Activated T-cell treated with anti-CD3 and anti-CD28 coated beads, Interleukin-2, amount 50 U/mL, for 4 hours (primary cell): ENCODE data around the gene HNRNPH1. TPM values are rescaled to one million over a fixed set of nuclear protein-coding genes. Genes with fewer than 3 reads are reported as not detected.

ENCODE experiments used
- ATAC-seq, 2 donors: fragments of 200-7000 bp; cut with Tn5 transposase; one replicate each; pipeline ENCODE4 v1.10.0; 2021
- DNase-seq: peaks from one replicate; pipeline ENCODE4 v3.0.0-alpha.2; 2020
- H3K27me3 Mint-ChIP-seq: one replicate; pipeline ENCODE4 v1.8.0; 2021; ENCODE audit warnings: low read depth, mixed read lengths
- H3K36me3 Mint-ChIP-seq: one replicate; pipeline ENCODE4 v1.8.0; 2022; ENCODE audit warnings: mixed read lengths; ENCODE audit not compliant: insufficient read depth
- H3K4me1 Mint-ChIP-seq: one replicate; pipeline ENCODE4 v1.8.0; 2021; ENCODE audit warnings: low read depth, mixed read lengths
- H3K4me3 Mint-ChIP-seq: one replicate; pipeline ENCODE4 v1.8.0; 2021; ENCODE audit warnings: mild to moderate bottlenecking, moderate library complexity, mixed read lengths
- H3K9me3 Mint-ChIP-seq: one replicate; pipeline ENCODE4 v1.8.0; 2021; ENCODE audit warnings: mixed read lengths
- total RNA-seq, 3 donors: library from RNA; stranded (reverse); gene quantifications; one replicate each; pipeline ENCODE4 v1.2.1, GENCODE V29; 2021

Gene HNRNPH1
- total RNA-seq, 3 donors from 2014 or later = 1,008 to 1,029 (median 1,012) TPM

- no peak overlapping the region for H3K4me3 Mint-ChIP-seq
- ATAC-seq = no peak
- peaks cover 66% of the 10 kb centered on the region for H3K4me1 Mint-ChIP-seq
- H3K36me3 Mint-ChIP-seq = peaks cover 76% of the 10 kb centered on the region
- H3K27me3 Mint-ChIP-seq = no peaks in the 10 kb centered on the region
- no peak for DNase-seq
- no peaks in the 10 kb centered on the region for H3K9me3 Mint-ChIP-seq
These were observed 8.7 kb downstream of the HNRNPH1 start for GRCh38 chr5:179614745-179615144.

GRCh38 chr5:179613460-179614071 lies 9.9 kb downstream of the HNRNPH1 start:
- ATAC-seq (no peak), DNase-seq (no peak)
- Mint-ChIP-seq H3K27me3 (no peaks in the 10 kb centered on the region), H3K4me3 (peak overlapping the region; percentile 19), H3K36me3 (peaks cover 75% of the 10 kb centered on the region), H3K9me3 (no peaks in the 10 kb centered on the region), H3K4me1 (peaks cover 71% of the 10 kb centered on the region)

- peaks cover 71% of the 10 kb centered on the region for H3K4me1 Mint-ChIP-seq
- H3K36me3 Mint-ChIP-seq = peaks cover 71% of the 10 kb centered on the region
- ATAC-seq (peak; percentile 4 to 9), DNase-seq (no peak)
- H3K9me3 Mint-ChIP-seq = no peaks in the 10 kb centered on the region
- H3K27me3 Mint-ChIP-seq = no peaks in the 10 kb centered on the region
- peak overlapping the region; percentile 19 for H3K4me3 Mint-ChIP-seq
These were observed 10.7 kb downstream of the HNRNPH1 start for GRCh38 chr5:179612577-179613459.

DNA sequence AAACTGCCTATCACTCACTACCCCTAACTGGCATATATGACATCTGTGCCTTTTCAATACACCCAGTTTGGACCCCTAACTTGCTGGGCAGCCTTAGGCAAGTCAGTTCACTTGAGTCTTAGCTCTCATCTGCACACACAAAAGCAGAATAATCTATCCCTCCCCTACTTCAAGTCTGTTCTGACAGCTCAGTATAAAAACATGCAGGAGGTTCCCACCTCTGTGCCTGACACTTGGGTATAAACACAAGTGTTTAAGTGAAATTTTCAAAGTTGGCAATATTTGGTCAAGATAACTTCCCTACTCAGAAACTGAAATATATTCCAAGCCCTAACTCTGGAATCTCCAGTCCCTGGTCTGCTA lies 12.6 kb downstream of the HNRNPH1 start:
- ATAC-seq (no peak), DNase-seq (no peak)
- H3K4me1 Mint-ChIP-seq = peaks cover 55% of the 10 kb centered on the region
- H3K36me3 Mint-ChIP-seq = peaks cover 53% of the 10 kb centered on the region
- H3K9me3 Mint-ChIP-seq = no peaks in the 10 kb centered on the region
- H3K27me3 Mint-ChIP-seq = no peaks in the 10 kb centered on the region
- peak overlapping the region; percentile 8 for H3K4me3 Mint-ChIP-seq

DNA sequence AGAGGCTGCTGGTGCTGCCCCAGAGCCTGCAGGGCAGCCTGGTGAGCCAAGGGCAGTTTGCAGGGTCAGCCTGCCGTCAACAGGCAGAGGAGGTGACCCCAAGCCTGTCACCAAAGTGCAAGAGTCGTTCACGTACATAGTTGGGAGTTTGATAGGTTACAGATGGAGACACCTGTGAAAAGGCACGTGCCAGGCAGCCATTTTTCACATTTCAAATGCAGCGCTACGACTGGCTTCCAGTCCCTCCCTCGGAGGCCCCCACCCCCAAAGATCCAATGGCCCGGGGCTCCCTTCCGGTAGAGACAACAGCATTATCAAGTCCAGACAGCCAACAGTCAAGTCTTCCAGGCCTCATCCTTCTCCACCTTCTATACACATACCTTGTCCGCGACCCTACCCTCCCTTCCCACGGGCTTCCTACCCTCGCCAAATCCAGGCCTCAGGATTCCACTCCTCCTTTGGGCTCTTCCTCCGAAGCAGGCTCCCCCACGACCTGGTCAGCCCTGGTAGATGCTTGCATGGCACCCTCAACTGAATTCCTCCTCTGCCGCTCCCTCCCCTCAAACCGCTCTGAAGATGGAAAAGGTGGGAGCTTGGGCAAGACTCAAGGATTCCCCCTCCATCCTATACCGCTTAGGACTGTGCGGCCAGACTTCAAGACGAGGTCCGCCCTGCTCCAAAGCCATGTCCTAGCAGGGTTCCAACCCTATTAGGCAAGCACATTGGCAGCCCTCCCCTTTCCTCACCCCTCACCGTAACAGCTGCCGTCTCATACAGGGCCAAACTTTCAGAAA lies 13.2 kb downstream of the HNRNPH1 start:
- Mint-ChIP-seq H3K4me3 (peak overlapping the region; percentile 8), H3K36me3 (peaks cover 54% of the 10 kb centered on the region), H3K4me1 (peaks cover 51% of the 10 kb centered on the region), H3K9me3 (no peaks in the 10 kb centered on the region), H3K27me3 (no peaks in the 10 kb centered on the region)
- no peak for ATAC-seq
- no peak for DNase-seq

DNA sequence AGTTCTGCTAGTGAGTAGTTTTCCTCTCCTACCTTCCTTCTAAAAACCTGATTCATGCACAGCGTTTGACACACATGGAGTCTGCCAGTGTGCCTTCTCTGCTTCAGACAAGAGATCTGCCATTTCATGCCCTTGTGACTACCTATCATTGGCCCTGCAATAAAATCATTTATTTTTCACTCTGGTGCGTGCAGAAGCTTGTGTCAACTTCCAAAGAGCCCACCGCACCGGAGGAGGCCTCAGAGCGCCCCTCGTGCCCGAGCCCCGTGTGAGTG lies 13.7 kb downstream of the HNRNPH1 start:
- no peak for ATAC-seq
- no peak overlapping the region for H3K4me3 Mint-ChIP-seq
- no peak for DNase-seq
- no peaks in the 10 kb centered on the region for H3K9me3 Mint-ChIP-seq
- peaks cover 52% of the 10 kb centered on the region for H3K36me3 Mint-ChIP-seq
- no peaks in the 10 kb centered on the region for H3K27me3 Mint-ChIP-seq
- H3K4me1 Mint-ChIP-seq = peaks cover 51% of the 10 kb centered on the region

- no peak overlapping the region for H3K4me3 Mint-ChIP-seq
- ATAC-seq (no peak), DNase-seq (no peak)
- H3K27me3 Mint-ChIP-seq = no peaks in the 10 kb centered on the region
- peaks cover 42% of the 10 kb centered on the region for H3K4me1 Mint-ChIP-seq
- no peaks in the 10 kb centered on the region for H3K9me3 Mint-ChIP-seq
- peaks cover 38% of the 10 kb centered on the region for H3K36me3 Mint-ChIP-seq
These were observed 15.3 kb downstream of the HNRNPH1 start for GRCh38 chr5:179608131-179608581.

DNA sequence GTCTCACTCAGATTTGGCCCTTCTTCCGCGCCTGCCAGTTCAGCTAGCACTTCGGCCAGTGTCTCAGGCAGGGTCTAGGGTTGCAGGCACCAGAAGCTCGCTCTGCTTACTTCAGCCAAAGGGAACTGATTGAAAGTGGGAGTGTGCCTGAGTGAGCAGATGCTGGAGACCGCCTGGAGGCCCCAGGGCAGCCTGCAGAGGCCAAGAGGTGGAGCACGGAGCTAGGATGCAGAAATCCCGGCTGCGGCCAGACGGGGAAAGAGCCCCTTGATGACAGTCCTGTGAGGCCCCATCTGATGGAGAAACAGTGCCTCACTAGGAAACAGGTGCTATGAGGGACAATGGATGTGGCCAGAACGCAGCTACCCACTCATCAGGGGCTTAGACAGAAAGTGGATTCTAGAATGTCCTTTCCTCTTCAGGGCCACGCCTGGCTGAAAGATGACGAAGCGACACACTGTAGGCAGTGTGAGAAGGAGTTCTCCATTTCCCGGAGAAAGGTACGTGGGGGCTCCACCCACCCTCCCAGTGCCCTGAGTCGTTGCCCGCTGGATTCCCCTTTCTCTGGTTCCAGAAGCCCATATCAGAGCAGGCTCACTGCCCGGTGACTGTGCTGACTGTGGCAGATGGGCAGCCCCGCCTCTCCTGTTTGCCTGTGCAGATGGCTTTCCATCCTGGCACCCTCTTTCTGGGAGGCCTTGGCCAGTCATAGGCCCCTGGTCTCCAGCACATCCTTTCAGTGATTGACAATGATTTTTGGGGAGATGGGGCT lies 16.1 kb downstream of the HNRNPH1 start:
- no peaks in the 10 kb centered on the region for H3K9me3 Mint-ChIP-seq
- H3K4me3 Mint-ChIP-seq = no peak overlapping the region

GRCh38 chr5:179606910-179607159 lies 16.6 kb downstream of the HNRNPH1 start:
- H3K4me1 Mint-ChIP-seq = peaks cover 33% of the 10 kb centered on the region
- ATAC-seq = no peak
- DNase-seq = no peak
- peaks cover 35% of the 10 kb centered on the region for H3K36me3 Mint-ChIP-seq
- no peak overlapping the region for H3K4me3 Mint-ChIP-seq
- no peaks in the 10 kb centered on the region for H3K27me3 Mint-ChIP-seq
- no peaks in the 10 kb centered on the region for H3K9me3 Mint-ChIP-seq

More for the DNA sequence above, 16.1 kb downstream of the HNRNPH1 start:
- ATAC-seq = no peak
- no peak for DNase-seq
- no peaks in the 10 kb centered on the region for H3K27me3 Mint-ChIP-seq
- peaks cover 36% of the 10 kb centered on the region for H3K4me1 Mint-ChIP-seq
- peaks cover 37% of the 10 kb centered on the region for H3K36me3 Mint-ChIP-seq

- H3K27me3 Mint-ChIP-seq = no peaks in the 10 kb centered on the region
- no peaks in the 10 kb centered on the region for H3K9me3 Mint-ChIP-seq
- no peak for ATAC-seq
- peaks cover 31% of the 10 kb centered on the region for H3K4me1 Mint-ChIP-seq
- no peak overlapping the region for H3K4me3 Mint-ChIP-seq
- H3K36me3 Mint-ChIP-seq = peaks cover 31% of the 10 kb centered on the region
- DNase-seq = no peak
These were observed 17.2 kb downstream of the HNRNPH1 start for GRCh38 chr5:179606071-179606909.

GRCh38 chr5:179605026-179605833 lies 18.2 kb downstream of the HNRNPH1 start:
- Mint-ChIP-seq H3K36me3 (peaks cover 25% of the 10 kb centered on the region), H3K4me3 (no peak overlapping the region)

GRCh38 chr5:179603308-179603707 lies 20.2 kb downstream of the HNRNPH1 start:
- H3K36me3 Mint-ChIP-seq = peaks cover 25% of the 10 kb centered on the region

More at GRCh38 chr5:179605026-179605833, 18.2 kb downstream of the HNRNPH1 start:
- ATAC-seq (no peak), DNase-seq (no peak)
- Mint-ChIP-seq H3K9me3 (no peaks in the 10 kb centered on the region), H3K27me3 (no peaks in the 10 kb centered on the region), H3K4me1 (peaks cover 24% of the 10 kb centered on the region)

More at GRCh38 chr5:179603308-179603707, 20.2 kb downstream of the HNRNPH1 start:
- Mint-ChIP-seq H3K9me3 (no peaks in the 10 kb centered on the region), H3K4me3 (no peak overlapping the region), H3K4me1 (peaks cover 5% of the 10 kb centered on the region), H3K27me3 (no peaks in the 10 kb centered on the region)
- ATAC-seq (no peak), DNase-seq (no peak)
